GM12873 (cell line): ENCODE data around the gene MED12.

Experiments used
- TF ChIP-seq, protein P1 (sequence below): IDR thresholded peaks from 2 replicates; pipeline ENCODE4 v1.5.1; 2012; ENCODE audit warnings: low read depth, mild to moderate bottlenecking, moderate library complexity, low read length, control low read depth; ENCODE audit not compliant: insufficient read depth; ENCODE audit errors: missing control alignments

The MED12 gene

DNA sequence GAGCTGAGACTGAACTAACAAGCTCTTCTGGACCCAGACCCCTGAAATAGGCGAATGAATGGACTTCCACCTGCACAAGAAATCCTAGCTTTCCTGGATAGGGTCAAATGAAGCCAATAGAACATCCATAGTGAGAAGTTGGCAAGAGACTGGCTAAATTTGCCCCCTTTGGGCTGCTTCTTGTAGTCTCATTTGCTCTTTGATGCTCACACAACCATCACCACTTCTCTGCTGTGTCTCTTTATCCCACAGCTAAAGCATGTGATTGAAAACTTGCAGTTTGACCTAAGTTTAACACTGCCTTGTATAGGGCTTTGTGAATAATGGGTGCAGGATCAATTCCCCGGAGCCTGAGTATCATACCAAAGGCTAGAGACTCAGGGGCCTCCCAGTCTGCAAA lies 64.5 kb downstream of the MED12 start:
- TF ChIP-seq, protein P1, sequence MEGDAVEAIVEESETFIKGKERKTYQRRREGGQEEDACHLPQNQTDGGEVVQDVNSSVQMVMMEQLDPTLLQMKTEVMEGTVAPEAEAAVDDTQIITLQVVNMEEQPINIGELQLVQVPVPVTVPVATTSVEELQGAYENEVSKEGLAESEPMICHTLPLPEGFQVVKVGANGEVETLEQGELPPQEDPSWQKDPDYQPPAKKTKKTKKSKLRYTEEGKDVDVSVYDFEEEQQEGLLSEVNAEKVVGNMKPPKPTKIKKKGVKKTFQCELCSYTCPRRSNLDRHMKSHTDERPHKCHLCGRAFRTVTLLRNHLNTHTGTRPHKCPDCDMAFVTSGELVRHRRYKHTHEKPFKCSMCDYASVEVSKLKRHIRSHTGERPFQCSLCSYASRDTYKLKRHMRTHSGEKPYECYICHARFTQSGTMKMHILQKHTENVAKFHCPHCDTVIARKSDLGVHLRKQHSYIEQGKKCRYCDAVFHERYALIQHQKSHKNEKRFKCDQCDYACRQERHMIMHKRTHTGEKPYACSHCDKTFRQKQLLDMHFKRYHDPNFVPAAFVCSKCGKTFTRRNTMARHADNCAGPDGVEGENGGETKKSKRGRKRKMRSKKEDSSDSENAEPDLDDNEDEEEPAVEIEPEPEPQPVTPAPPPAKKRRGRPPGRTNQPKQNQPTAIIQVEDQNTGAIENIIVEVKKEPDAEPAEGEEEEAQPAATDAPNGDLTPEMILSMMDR = no peak

DNA sequence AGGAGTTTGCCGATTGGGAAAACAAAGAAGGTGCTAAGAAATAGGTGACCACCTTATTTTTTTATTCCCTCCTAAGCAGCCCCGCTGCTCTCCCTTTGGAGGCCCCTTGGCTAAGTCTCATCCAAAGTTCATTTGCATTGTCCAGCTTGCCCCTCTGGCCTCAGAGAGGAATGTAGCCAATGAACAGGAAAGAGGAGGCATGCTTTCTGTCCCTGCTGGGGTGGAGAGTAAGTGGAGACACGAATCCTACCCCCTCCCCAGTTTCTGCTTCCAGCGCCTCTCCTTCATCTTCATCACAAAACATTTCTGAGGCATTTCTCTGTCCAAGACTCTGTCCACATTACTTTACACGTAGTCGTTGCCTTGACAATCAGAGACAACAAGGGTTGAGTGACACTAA lies 64.9 kb downstream of the MED12 start:
- TF ChIP-seq, protein P1 = no peak

DNA sequence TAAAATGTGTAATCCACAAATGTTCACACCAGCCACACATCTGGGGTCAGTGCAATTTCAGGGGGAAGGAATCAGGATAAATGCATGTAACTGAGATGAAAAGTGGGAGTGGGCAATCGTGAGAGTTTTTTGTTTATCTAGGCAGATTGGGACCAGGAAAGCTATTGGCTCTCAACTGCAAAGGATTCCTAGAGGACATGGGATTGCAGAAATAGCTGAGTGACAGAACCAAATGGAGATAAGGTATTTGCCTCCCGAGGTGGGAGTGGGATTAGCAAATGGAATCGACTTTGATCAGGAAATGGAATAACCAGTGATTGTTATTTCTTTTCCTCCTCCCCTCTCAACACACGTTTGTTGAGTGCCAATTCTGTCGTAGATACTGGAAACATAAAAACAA lies 65.7 kb downstream of the MED12 start:
- TF ChIP-seq, protein P1 = no peak

DNA sequence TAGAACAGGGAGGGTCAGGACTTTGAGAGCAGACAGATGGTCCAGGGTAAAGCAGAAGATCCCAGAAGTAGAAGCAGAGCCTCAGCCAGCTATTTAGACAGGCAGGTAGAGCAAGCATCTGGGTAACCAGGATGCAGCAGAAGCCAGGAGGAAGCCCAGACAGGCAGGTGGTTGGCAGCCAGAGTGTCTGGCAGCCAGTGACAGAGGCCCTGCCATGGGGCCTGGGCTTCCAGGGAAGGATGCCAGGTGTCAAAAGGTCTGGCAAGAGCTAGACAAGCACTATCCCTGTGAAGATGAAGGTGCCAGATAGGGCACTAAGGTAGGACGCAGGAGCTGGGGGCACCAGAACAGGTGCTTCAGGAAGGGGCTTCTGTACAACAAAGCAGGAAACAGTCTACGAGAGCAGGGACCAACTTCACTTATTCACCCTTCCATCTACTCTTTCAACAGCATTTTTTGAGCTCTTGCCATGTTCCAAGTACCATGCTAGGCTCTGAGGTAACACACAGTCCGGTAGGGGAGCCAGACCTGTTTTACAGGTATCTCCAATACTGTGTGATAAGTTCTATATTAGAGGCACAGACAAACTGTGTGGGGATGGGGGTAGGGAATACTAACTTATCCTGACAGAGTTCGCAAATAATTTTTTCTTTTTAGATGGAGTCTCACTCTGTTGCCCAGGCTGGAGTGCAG lies 66.6 kb downstream of the MED12 start:
- TF ChIP-seq, protein P1 = no peak

DNA sequence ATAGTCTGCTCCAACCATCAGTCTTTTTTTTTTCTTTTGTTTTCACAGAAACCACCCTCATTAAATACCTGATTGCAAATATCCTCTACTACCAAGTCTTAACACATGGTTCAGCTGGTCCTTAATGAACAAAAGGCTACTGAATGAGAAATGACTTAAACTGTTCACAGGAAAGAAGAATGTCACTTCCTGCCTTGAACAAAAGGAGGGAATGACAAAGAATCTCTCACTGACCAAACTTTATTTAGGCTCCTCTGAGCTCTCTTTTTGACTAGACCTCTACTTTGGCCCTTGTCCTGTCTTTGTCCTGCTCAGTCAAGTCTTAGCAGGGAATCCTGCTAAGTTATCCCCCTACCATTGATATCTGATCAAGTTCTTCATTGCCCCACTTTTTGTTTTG lies 72.9 kb downstream of the MED12 start:
- TF ChIP-seq, protein P1 = no peak
